ENCODE data around the gene KLHL29. TPM values are rescaled to one million over a fixed set of nuclear protein-coding genes. Genes with fewer than 3 reads are reported as not detected.

KLHL29 gene
- total and polyA plus RNA-seq, 10 of the 15 experiments (the other 5 are each of a cell fraction or from before 2014, with no cell fraction given), result 1.4 to 19.5 (median 6.1) TPM

DNA sequence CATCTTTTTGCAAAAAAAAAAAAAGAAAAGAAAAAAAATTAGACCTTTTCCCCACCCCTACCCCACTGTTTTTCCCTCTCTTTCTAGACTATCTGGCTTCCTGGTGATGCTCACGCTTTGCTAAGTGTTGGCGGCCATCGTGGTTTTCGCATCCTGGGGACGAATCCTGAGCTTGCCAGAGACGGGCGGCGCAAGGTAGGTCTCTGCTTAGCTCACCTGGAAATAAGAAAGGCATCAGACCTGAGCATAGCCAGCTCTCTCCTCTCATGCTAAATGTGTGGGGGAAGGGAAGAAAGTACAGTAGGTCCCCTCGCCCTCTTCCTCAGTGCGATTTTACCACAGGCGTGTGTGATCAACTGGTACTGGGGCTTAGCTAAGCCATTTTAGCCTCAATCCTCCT is 90.5 kb downstream of the KLHL29 start:
- in situ Hi-C loops (cut with MboI), result no loop called here
- no peak for FAIRE-seq
- no TSS peak for BruUV-seq (replicated peaks)

More for the DNA sequence above, 90.5 kb downstream of the KLHL29 start:
- TF ChIP-seq, protein P1, sequence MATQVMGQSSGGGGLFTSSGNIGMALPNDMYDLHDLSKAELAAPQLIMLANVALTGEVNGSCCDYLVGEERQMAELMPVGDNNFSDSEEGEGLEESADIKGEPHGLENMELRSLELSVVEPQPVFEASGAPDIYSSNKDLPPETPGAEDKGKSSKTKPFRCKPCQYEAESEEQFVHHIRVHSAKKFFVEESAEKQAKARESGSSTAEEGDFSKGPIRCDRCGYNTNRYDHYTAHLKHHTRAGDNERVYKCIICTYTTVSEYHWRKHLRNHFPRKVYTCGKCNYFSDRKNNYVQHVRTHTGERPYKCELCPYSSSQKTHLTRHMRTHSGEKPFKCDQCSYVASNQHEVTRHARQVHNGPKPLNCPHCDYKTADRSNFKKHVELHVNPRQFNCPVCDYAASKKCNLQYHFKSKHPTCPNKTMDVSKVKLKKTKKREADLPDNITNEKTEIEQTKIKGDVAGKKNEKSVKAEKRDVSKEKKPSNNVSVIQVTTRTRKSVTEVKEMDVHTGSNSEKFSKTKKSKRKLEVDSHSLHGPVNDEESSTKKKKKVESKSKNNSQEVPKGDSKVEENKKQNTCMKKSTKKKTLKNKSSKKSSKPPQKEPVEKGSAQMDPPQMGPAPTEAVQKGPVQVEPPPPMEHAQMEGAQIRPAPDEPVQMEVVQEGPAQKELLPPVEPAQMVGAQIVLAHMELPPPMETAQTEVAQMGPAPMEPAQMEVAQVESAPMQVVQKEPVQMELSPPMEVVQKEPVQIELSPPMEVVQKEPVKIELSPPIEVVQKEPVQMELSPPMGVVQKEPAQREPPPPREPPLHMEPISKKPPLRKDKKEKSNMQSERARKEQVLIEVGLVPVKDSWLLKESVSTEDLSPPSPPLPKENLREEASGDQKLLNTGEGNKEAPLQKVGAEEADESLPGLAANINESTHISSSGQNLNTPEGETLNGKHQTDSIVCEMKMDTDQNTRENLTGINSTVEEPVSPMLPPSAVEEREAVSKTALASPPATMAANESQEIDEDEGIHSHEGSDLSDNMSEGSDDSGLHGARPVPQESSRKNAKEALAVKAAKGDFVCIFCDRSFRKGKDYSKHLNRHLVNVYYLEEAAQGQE (IDR thresholded peaks at IDR 0.05; ENCODE audit: low read depth, low read length), result no peak
- TF ChIP-seq ZBED1 (IDR thresholded peaks at IDR 0.05; ENCODE audit: borderline replicate concordance) (no peak), JUNB (IDR thresholded peaks at IDR 0.05) (no peak), GATAD2B (conservative IDR thresholded peaks at IDR 0.05; ENCODE audit: low read depth) (no peak), EZH2 (IDR thresholded peaks at IDR 0.05; ENCODE audit: borderline replicate concordance, control insufficient read depth, low read depth, low read length) (no peak), MYB (IDR thresholded peaks at IDR 0.05; ENCODE audit: borderline replicate concordance, low read depth, low read length) (no peak), TAF1 (IDR thresholded peaks at IDR 0.05; ENCODE audit: borderline replicate concordance, low read depth, low read length) (no peak), BMI1 (IDR thresholded peaks at IDR 0.05; ENCODE audit: borderline replicate concordance) (no peak), HDGF (IDR thresholded peaks at IDR 0.05) (no peak), ZNF207 (IDR thresholded peaks at IDR 0.05; ENCODE audit: borderline replicate concordance) (no peak), NR2C2 (IDR thresholded peaks at IDR 0.05; ENCODE audit: borderline replicate concordance, control insufficient read depth, insufficient read length, low read depth) (no peak)
- TF ChIP-seq, protein P2, sequence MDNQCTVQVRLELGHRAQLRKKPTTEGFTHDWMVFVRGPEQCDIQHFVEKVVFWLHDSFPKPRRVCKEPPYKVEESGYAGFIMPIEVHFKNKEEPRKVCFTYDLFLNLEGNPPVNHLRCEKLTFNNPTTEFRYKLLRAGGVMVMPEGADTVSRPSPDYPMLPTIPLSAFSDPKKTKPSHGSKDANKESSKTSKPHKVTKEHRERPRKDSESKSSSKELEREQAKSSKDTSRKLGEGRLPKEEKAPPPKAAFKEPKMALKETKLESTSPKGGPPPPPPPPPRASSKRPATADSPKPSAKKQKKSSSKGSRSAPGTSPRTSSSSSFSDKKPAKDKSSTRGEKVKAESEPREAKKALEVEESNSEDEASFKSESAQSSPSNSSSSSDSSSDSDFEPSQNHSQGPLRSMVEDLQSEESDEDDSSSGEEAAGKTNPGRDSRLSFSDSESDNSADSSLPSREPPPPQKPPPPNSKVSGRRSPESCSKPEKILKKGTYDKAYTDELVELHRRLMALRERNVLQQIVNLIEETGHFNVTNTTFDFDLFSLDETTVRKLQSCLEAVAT (IDR thresholded peaks at IDR 0.05), result no peak
- TF ChIP-seq, protein P3, sequence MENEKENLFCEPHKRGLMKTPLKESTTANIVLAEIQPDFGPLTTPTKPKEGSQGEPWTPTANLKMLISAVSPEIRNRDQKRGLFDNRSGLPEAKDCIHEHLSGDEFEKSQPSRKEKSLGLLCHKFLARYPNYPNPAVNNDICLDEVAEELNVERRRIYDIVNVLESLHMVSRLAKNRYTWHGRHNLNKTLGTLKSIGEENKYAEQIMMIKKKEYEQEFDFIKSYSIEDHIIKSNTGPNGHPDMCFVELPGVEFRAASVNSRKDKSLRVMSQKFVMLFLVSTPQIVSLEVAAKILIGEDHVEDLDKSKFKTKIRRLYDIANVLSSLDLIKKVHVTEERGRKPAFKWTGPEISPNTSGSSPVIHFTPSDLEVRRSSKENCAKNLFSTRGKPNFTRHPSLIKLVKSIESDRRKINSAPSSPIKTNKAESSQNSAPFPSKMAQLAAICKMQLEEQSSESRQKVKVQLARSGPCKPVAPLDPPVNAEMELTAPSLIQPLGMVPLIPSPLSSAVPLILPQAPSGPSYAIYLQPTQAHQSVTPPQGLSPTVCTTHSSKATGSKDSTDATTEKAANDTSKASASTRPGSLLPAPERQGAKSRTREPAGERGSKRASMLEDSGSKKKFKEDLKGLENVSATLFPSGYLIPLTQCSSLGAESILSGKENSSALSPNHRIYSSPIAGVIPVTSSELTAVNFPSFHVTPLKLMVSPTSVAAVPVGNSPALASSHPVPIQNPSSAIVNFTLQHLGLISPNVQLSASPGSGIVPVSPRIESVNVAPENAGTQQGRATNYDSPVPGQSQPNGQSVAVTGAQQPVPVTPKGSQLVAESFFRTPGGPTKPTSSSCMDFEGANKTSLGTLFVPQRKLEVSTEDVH (IDR thresholded peaks at IDR 0.05; ENCODE audit: low read depth, partially characterized antibody), result no peak
- TF ChIP-seq, protein P4, sequence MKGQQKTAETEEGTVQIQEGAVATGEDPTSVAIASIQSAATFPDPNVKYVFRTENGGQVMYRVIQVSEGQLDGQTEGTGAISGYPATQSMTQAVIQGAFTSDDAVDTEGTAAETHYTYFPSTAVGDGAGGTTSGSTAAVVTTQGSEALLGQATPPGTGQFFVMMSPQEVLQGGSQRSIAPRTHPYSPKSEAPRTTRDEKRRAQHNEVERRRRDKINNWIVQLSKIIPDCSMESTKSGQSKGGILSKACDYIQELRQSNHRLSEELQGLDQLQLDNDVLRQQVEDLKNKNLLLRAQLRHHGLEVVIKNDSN (IDR thresholded peaks at IDR 0.05; ENCODE audit: borderline replicate concordance, extremely low read length, insufficient read depth, low read depth, low read length), result no peak
- Histone ChIP-seq H3K27me3 (replicated peaks in 1 of 2; ENCODE audit: control insufficient read depth in 2 of 2, insufficient read depth in 2 of 2, low read length in 1 of 2) (no peaks in the 10 kb centered on the region), H3K27ac (ENCODE audit: control insufficient read depth, insufficient read depth) (no peak overlapping the region), H3K4me1 (ENCODE audit: control insufficient read depth, insufficient read depth, low read length) (no peaks in the 10 kb centered on the region), H4K20me1 (ENCODE audit: control insufficient read depth, insufficient read depth) (no peaks in the 10 kb centered on the region), H3K79me2 (ENCODE audit: control insufficient read depth, insufficient read depth, low read length) (no peaks in the 10 kb centered on the region), H3K4me2 (ENCODE audit: control insufficient read depth, insufficient read depth) (no peak overlapping the region), H3K4me3 (no peak overlapping the region), H2AFZ (ENCODE audit: control insufficient read depth, low read depth, low read length) (no peak overlapping the region), H3K9me3 (replicated peaks; ENCODE audit: control insufficient read depth, insufficient read depth, low read length) (no peaks in the 10 kb centered on the region), H3K9ac (ENCODE audit: control insufficient read depth, insufficient read depth, low read length) (no peak overlapping the region), H3K36me3 (ENCODE audit: control insufficient read depth in 2 of 2, insufficient read depth in 2 of 2, low read length in 1 of 2) (peaks cover 0 to 2% of the 10 kb centered on the region in 2 experiments; a peak in 2 of 4 replicates)
- no peak for ATAC-seq
- intact Hi-C loops (cut with micrococcal nuclease; ENCODE audit: unreplicated experiment), result no loop called here
- CTCF ChIA-PET, result interaction anchor here (0.6 kb wide), 1 partner anchor 110 kb away, joined by 3 read pairs; no protein-coding TSS in a partner anchor
- RAD21 ChIA-PET (ENCODE audit: unreplicated experiment), result no interaction called here
- POLR2A ChIA-PET, result no interaction called here
- WGBS (ENCODE audit: insufficient coverage, insufficient replicate concordance, low lambda C conversion rate, missing lambda C conversion rate), result 100% methylated on average over 11 of the region's 11 CpGs
- DNase-seq (ENCODE audit: low read depth, low spot score), result no peak
- SMC1A ChIA-PET (ENCODE audit: uncharacterized antibody, unreplicated experiment), result no interaction called here
